Spleen (tissue), 7 donors: Measurements from ENCODE around the gene NECAB2.

Experiments
- CTCF ChIP-seq, 11 experiments: fragments of 200-600 bp in 7 of 11; fragments of 450-650 bp in 4 of 11; sonication (generic) in 4 of 11; IDR thresholded peaks in 8 of 11; conservative IDR thresholded peaks in 3 of 11; 1 replicate in 7 of 11; 2 replicates in 4 of 11; pipeline versions ENCODE4 v1.4.0 to v1.8.0; 2016 to 2021; ENCODE audit warnings: antibody characterized with exemption in 11 of 11, inconsistent platforms in 4 of 11, mild to moderate bottlenecking in 1 of 11
- POLR2A ChIP-seq, 3 donors: fragments of 450-650 bp; IDR thresholded peaks; one replicate each; pipeline ENCODE4 v1.5.1; 2017; ENCODE audit warnings: antibody characterized with exemption in 3 of 3, mild to moderate bottlenecking in 1 of 3
- POLR2AphosphoS5 ChIP-seq, 3 donors: sonication (generic); formaldehyde crosslinking; IDR thresholded peaks; one replicate each; pipeline ENCODE4 v1.5.1; 2017; ENCODE audit warnings: antibody characterized with exemption in 3 of 3
- donor health status: DM: no; HTN: no; CAD: no; lungs with moderate emphysema.
- donor health status: DM: no; HTN: no; CAD: no.
- donor health status: DM: no; HTN: no; CAD: no.

GRCh38 chr16:83972256-83973008, 4.4 kb downstream of the NECAB2 start:
- no peak for TF ChIP-seq CTCF (IDR thresholded peaks at IDR 0.05 in 8 of 11, conservative IDR thresholded peaks at IDR 0.05 in 3 of 11)
- no peak for TF ChIP-seq POLR2A (IDR thresholded peaks at IDR 0.05)
- TF ChIP-seq POLR2AphosphoS5 (IDR thresholded peaks at IDR 0.05) = no peak
